GM23338 (cell line): ENCODE measurements around the gene ARHGAP11A. TPM values are rescaled to one million over a fixed set of nuclear protein-coding genes. Genes with fewer than 3 reads are reported as not detected.
"Not testable (repeated sequence)": the region's sequence is repeated elsewhere in the genome, so short reads cannot be mapped to it uniquely, and the experiment has no call there.

Source experiments
- ATAC-seq: fragments of 200-7000 bp; cut with Tn5 transposase; 3 replicates; pipeline ENCODE4 v1.9.1; 2020
- DNase-seq: peaks from one replicate; pipeline ENCODE4 v3.0.0-alpha.2; 2015; ENCODE audit warnings: low spot score
- H2AFZ ChIP-seq: fragments of 200-600 bp; sonication (generic); 2 replicates; pipeline ENCODE4 v1.8.0; 2016; ENCODE audit warnings: antibody characterized with exemption, mild to moderate bottlenecking, moderate library complexity
- H3F3A ChIP-seq: fragments of 200-600 bp; sonication (generic); replicated peaks from 2 replicates; pipeline ENCODE4 v1.8.0; 2017; ENCODE audit warnings: antibody characterized with exemption, mixed run types, low read depth
- H3K27ac ChIP-seq: fragments of 200-600 bp; sonication (generic); 2 replicates; pipeline ENCODE4 v1.6.1; 2016; ENCODE audit warnings: low read depth
- H3K27me3 ChIP-seq: fragments of 200-600 bp; sonication (generic); 2 replicates; pipeline ENCODE4 v1.8.0; 2016; ENCODE audit warnings: mild to moderate bottlenecking, mixed run types, moderate library complexity; ENCODE audit not compliant: insufficient read depth
- H3K36me3 ChIP-seq: fragments of 200-600 bp; sonication (generic); 2 replicates; pipeline ENCODE4 v1.8.0; 2016; ENCODE audit warnings: mild to moderate bottlenecking; ENCODE audit not compliant: insufficient read depth
- H3K4me1 ChIP-seq: fragments of 200-600 bp; sonication (generic); 2 replicates; pipeline ENCODE4 v1.8.0; 2016; ENCODE audit warnings: mild to moderate bottlenecking, moderate library complexity; ENCODE audit not compliant: insufficient read depth
- H3K4me2 ChIP-seq: fragments of 200-600 bp; sonication (generic); 2 replicates; pipeline ENCODE4 v1.7.1; 2017; ENCODE audit warnings: mixed run types
- H3K4me3 ChIP-seq: fragments of 200-600 bp; sonication (generic); 2 replicates; pipeline ENCODE4 v1.6.1; 2016; ENCODE audit warnings: mixed run types
- H3K79me2 ChIP-seq: fragments of 200-600 bp; sonication (generic); replicated peaks from 2 replicates; pipeline ENCODE4 v1.8.0; 2017; ENCODE audit warnings: mild to moderate bottlenecking; ENCODE audit not compliant: insufficient read depth
- H3K9me2 ChIP-seq: fragments of 200-600 bp; sonication (generic); 2 replicates; pipeline ENCODE4 v1.8.0; 2017; ENCODE audit not compliant: insufficient read depth
- H4K20me1 ChIP-seq: fragments of 200-600 bp; sonication (generic); replicated peaks from 2 replicates; pipeline ENCODE4 v1.8.0; 2017; ENCODE audit warnings: mild to moderate bottlenecking; ENCODE audit not compliant: insufficient read depth
- H3K27ac Mint-ChIP-seq: 2 replicates; pipeline ENCODE4 v1.8.0; 2020; ENCODE audit warnings: inconsistent platforms, mild to moderate bottlenecking, moderate library complexity, mixed read lengths
- H3K27me3 Mint-ChIP-seq: 3 replicates; pipeline ENCODE4 v1.8.0; 2022; ENCODE audit warnings: low read depth, mild to moderate bottlenecking, moderate library complexity, mixed read lengths, inconsistent platforms; ENCODE audit not compliant: insufficient read depth, poor library complexity
- H3K36me3 Mint-ChIP-seq: 3 replicates; pipeline ENCODE4 v1.8.0; 2021; ENCODE audit warnings: low read depth, mild to moderate bottlenecking, inconsistent platforms, moderate library complexity, mixed read lengths
- H3K4me1 Mint-ChIP-seq: 3 replicates; pipeline ENCODE4 v1.8.0; 2020; ENCODE audit warnings: mild to moderate bottlenecking, inconsistent platforms, mixed read lengths
- H3K4me3 Mint-ChIP-seq: 3 replicates; pipeline ENCODE4 v1.8.0; 2021; ENCODE audit warnings: moderate library complexity, mild to moderate bottlenecking, inconsistent platforms, mixed read lengths
- H3K9me3 Mint-ChIP-seq: 3 replicates; pipeline ENCODE4 v1.8.0; 2020; ENCODE audit warnings: moderate library complexity, mild to moderate bottlenecking, inconsistent platforms, mixed read lengths
- polyA plus RNA-seq: library from polyadenylated mRNA; unstranded; fragments of >200 nt; fragmentation: Nextera tagmentation; extraction: Ambion mirVana; gene quantifications from 2 replicates; pipeline ENCODE4 v1.2.1, GENCODE V29; 2016
- total RNA-seq: library from RNA; depleted of rRNA; stranded (reverse); fragments of >200 nt; shearing (Covaris generic); gene quantifications from 2 replicates; pipeline ENCODE4 v1.2.3, GENCODE V29; 2014
- TF ChIP-seq, protein P1 (sequence below), 2 experiments: fragments of 200-600 bp in 1 of 2; sonication (generic) in 1 of 2; conservative IDR thresholded peaks; 2 replicates each; pipeline versions ENCODE4 v1.5.1 to v1.6.1; 2016 to 2017; ENCODE audit warnings: antibody characterized with exemption in 2 of 2, low read depth in 2 of 2, mild to moderate bottlenecking in 2 of 2, moderate library complexity in 1 of 2

ARHGAP11A gene
- total and polyA plus RNA-seq, 2 experiments from 2014 or later, result 28.3 to 43.1 TPM

DNA sequence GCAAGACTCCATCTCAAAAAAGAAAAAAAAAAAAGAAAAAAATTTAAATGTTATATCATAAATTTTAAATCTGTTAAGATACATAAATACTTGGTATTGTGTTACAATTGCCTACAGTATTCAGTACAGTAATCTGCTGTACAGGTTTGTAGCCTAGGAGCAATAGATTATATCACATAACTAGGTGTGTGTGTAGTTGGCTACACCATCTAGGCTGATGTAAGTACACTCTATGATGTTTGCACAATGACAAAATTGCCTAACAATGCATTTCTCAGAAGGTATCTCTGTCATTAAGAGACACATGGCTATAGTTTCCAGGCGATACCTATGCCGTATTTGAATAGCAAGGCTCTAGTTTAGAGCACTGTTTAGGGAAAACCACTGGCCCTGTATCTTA is 5.8 kb upstream of the ARHGAP11A start:
- ATAC-seq, H3K9me3 Mint-ChIP-seq: not testable (repeated sequence)

DNA sequence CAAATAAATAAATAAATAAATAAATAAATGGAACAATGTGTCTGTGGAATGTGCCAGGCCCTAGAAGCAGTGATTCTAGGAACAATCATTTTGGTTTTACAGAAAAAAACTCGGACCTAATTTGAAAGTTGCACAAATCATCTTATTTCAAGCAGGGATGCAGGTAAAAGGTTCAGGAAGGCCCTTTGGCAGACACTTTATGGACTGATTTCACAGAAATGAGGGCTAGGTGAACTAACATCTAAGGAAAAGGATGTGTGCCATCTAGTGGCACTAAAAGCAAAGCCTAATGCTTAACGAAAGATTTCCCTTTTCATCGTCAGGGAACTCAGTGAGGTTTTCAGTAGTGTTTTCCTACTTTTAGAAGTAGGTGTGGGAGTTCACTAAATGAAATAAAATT is 4.6 kb upstream of the ARHGAP11A start:
- not testable (repeated sequence) for H3K79me2 ChIP-seq, H3K4me3 Mint-ChIP-seq, H3F3A ChIP-seq, H3K27ac ChIP-seq, H4K20me1 ChIP-seq, H3K4me2 ChIP-seq, H3K9me3 Mint-ChIP-seq, H3K4me1 ChIP-seq, H3K36me3 ChIP-seq, H3K27me3 ChIP-seq, H3K4me1 Mint-ChIP-seq, H3K27ac Mint-ChIP-seq, H3K9me2 ChIP-seq, H3K27me3 Mint-ChIP-seq, H2AFZ ChIP-seq, H3K36me3 Mint-ChIP-seq, H3K4me3 ChIP-seq
- TF ChIP-seq, protein P1, sequence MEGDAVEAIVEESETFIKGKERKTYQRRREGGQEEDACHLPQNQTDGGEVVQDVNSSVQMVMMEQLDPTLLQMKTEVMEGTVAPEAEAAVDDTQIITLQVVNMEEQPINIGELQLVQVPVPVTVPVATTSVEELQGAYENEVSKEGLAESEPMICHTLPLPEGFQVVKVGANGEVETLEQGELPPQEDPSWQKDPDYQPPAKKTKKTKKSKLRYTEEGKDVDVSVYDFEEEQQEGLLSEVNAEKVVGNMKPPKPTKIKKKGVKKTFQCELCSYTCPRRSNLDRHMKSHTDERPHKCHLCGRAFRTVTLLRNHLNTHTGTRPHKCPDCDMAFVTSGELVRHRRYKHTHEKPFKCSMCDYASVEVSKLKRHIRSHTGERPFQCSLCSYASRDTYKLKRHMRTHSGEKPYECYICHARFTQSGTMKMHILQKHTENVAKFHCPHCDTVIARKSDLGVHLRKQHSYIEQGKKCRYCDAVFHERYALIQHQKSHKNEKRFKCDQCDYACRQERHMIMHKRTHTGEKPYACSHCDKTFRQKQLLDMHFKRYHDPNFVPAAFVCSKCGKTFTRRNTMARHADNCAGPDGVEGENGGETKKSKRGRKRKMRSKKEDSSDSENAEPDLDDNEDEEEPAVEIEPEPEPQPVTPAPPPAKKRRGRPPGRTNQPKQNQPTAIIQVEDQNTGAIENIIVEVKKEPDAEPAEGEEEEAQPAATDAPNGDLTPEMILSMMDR (conservative IDR thresholded peaks at IDR 0.05; ENCODE audit: low read depth in 2 of 2), result peak in 1 of 2 experiments; percentile 40; a peak in 2 of 4 replicates
- peak; percentile 18; the same call in 2 of the 3 replicates for ATAC-seq
- peak; percentile 41 for DNase-seq

More for the DNA sequence above, 5.8 kb upstream of the ARHGAP11A start:
- not testable (repeated sequence) for H3K4me3 ChIP-seq, H3K4me3 Mint-ChIP-seq, H3K27ac Mint-ChIP-seq, H4K20me1 ChIP-seq, H3K27me3 Mint-ChIP-seq, H3K79me2 ChIP-seq, H2AFZ ChIP-seq, H3K36me3 ChIP-seq, H3K27me3 ChIP-seq, H3K4me2 ChIP-seq, H3K4me1 ChIP-seq, H3K9me2 ChIP-seq, H3K36me3 Mint-ChIP-seq, DNase-seq, H3K27ac ChIP-seq, H3F3A ChIP-seq, H3K4me1 Mint-ChIP-seq

DNA sequence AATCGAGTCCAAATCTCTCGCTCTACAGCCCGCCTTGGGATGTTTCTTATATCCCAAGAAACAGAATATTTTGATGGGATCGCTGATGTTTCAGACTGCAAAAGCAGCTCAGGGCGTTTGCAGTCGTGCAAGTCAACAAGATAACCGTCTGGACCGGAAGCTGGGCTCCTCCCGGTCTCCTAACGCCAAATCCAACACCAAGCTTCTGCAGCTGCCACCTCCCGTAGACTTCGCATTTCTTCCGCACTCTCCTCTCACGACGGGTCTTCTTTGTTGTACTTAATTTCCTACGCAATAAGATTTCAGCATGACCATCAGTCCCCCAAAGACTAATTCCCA is 623 bp upstream of the ARHGAP11A start:
- not testable (repeated sequence) for H3K27ac ChIP-seq, H3K9me2 ChIP-seq, DNase-seq, H3K4me1 ChIP-seq, H3F3A ChIP-seq, H3K27me3 ChIP-seq, H4K20me1 ChIP-seq, H3K9me3 Mint-ChIP-seq, H3K4me1 Mint-ChIP-seq, H3K27ac Mint-ChIP-seq, H3K36me3 ChIP-seq, H3K27me3 Mint-ChIP-seq, H2AFZ ChIP-seq, H3K36me3 Mint-ChIP-seq
- Histone ChIP-seq H3K4me3 (peak overlapping the region; percentile 93), H3K79me2 (peaks cover 42% of the 10 kb centered on the region), H3K4me2 (peak overlapping the region; percentile 90; the same call in 1 of the 2 replicates)
- ATAC-seq, result peak; percentile 60
- peak overlapping the region; percentile 97 for H3K4me3 Mint-ChIP-seq

DNA sequence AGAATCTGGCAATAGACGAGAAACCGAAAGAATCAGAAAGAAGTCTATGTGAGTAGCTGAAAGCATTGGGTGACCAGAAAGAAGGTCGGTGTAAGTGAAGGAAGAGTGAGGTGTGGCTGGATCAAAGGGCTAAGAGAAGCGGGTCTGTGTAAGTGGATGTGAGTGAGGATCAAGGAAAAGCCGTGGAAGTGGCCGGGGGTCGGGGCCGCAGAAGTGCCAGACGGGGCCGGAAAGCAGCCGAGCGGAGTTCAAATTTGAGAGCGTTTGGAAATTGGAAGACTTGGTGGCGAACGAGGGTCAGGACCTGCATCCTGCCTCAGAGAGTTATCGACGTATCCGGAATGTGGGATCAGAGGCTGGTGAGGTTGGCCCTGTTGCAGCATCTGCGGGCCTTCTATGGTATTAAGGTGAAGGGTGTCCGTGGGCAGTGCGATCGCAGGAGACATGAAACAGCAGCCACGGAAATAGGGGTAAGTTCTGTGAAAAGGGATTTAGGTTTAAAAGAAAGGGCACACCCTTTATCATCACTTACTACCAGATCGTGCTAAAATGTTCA is 645 bp downstream of the ARHGAP11A start:
- H3K27me3 Mint-ChIP-seq, H3K9me2 ChIP-seq, H2AFZ ChIP-seq, H4K20me1 ChIP-seq, H3F3A ChIP-seq, H3K4me1 ChIP-seq, H3K36me3 ChIP-seq, H3K27me3 ChIP-seq, H3K4me1 Mint-ChIP-seq, H3K36me3 Mint-ChIP-seq, H3K9me3 Mint-ChIP-seq: not testable (repeated sequence)
- Histone ChIP-seq H3K27ac (peak overlapping the region; percentile 87; the same call in 1 of the 2 replicates), H3K4me2 (peak overlapping the region; percentile 90), H3K79me2 (peaks cover 46% of the 10 kb centered on the region), H3K4me3 (peak overlapping the region; percentile 93)
- DNase-seq (peak; percentile 27), ATAC-seq (peak; percentile 46)
- Mint-ChIP-seq H3K4me3 (peak overlapping the region; percentile 97), H3K27ac (peak overlapping the region; percentile 98)
